HG03103 (cell line): ENCODE results near the gene GAPDH.
"Not testable (repeated sequence)": the region's sequence is repeated elsewhere in the genome, so short reads cannot be mapped to it uniquely, and the experiment has no call there.

Experiments used
- ATAC-seq: cut with Tn5 transposase; IDR thresholded peaks from one replicate; pipeline ENCODE4 v1.9.1; 2021; ENCODE audit warnings: low read depth; ENCODE audit not compliant: unreplicated experiment

GAPDH gene

DNA sequence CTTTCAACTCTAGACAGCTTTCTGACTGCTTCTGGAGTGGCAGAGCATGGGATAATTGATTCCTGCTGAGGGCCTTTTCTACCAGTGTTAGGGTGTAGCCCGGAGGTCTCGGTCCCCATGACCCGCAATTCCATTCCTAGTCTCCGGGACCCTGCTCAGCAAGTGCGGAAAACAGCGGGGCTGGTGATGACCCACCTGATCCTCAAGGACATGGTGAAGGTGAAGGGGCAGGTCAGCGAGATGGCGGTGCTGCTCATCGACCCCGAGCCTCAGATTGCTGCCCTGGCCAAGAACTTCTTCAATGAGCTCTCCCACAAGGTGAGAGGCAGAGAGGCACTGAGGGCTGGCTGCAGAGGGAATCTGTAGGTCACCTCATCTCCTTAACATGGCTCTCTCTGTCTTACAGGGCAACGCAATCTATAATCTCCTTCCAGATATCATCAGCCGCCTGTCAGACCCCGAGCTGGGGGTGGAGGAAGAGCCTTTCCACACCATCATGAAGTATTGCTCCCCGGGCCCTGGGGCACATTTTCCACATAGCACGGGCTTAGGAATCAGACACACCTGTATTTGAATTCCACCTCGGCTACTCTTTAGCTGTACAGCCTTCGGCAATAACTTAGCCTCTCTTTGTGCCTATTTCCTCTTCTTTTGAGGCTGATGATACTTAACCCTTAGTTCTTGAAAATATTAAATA, 5.6 kb upstream of the GAPDH start:
- no peak for ATAC-seq

DNA sequence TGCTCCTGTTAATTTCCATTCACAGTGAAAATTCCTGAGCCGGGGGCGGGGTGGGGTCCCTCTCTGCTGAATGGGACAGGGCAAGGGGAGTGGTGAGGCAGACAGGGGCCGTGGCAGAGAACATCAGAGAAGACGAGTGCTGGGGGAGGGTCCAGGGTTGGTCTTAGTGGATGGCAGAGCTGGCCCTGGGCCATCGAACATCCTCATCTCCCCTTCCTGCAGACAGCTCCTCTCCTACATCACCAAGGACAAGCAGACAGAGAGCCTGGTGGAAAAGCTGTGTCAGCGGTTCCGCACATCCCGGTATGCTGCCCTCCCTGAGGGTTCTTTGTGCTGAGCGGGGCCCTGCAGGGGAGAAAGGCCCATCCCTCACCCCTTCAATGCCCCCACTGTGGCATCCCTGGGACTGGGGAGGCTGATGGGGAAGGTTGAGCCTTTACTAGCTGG, 5.0 kb upstream of the GAPDH start:
- ATAC-seq: no peak

DNA sequence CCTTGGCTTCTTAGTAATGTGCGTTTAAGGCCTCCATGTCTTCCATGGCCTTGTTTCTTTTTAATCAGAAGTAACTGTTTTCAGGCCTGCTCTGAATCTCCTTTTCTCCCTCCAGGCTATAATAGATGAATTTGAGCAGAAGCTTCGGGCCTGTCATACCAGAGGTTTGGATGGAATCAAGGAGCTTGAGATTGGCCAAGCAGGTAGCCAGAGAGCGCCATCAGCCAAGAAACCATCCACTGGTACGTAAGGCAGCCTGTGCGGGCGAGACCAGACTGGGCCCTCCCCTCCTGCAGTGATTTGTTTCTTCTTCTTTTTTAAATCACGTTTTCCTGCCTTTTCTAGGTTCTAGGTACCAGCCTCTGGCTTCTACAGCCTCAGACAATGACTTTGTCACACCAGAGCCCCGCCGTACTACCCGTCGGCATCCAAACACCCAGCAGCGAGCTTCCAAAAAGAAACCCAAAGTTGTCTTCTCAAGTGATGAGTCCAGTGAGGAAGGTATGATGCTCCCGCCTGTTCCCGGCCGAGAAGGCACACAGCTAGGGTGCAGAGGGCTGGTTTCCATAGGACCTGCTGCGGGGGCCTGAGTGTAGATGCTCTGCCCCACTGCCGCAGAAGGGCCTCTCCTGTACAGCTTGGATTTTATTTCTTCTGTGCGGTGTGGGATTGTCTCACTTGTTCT, 3.6 kb upstream of the GAPDH start:
- ATAC-seq: no peak

DNA sequence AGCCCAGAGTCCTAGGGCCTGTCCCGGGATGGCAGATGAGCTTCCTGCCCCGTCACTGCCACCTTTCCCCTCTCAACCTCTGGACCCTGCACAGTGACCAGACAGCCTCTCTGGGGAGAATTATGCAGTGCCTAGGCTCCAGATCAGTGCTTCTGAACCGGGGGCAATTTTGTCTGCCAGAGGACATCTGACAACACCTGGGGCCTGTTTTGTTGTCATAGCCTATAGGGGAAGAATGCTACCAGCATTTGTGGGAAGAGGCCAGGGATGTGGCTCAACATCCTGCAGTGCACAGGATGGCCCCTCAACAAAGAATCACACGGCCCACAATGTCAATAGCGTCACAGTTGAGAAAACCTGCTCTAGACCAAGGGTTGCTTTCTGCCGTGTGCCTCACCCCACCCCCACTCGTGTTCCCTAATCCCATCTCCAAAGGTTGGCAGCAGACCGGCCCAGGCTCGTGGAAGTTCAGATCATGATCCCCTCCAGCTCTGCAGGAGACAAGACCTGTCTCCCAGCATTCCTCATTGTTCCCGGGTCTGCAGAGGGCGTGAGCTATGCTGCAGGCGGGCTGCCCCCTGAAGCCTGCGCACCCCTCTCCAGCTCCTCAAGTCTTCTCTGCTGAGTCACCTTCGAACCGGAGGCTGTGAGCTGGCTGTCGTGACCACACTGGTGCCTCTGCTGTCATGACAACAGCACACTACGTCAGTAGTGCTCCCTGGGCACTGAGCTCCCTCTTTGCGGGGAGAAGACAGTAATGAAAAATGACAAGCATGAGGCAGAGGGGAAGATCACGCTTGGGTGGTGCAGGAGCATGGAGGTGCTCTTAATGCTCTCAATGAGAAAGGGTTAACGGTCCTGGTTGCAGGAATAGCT, 2.0 kb upstream of the GAPDH start:
- ATAC-seq: no peak

DNA sequence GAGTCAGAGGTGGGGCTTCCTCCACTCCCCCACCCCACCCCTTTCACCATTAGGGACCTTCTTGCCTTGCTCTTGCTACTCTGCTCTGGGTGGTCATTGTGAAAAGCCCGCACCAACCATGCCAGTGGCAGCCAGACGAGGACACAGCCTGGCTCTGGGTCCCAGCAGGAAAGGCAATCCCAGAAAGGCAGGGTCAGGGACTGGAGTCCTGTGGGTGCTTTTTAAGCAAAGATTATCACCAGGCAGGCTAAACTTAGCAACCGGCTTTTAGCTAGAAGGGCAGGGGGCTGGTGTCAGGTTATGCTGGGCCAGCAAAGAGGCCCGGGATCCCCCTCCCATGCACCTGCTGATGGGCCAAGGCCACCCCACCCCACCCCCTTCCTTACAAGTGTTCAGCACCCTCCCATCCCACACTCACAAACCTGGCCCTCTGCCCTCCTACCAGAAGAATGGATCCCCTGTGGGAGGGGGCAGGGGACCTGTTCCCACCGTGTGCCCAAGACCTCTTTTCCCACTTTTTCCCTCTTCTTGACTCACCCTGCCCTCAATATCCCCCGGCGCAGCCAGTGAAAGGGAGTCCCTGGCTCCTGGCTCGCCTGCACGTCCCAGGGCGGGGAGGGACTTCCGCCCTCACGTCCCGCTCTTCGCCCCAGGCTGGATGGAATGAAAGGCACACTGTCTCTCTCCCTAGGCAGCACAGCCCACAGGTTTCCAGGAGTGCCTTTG, 1.2 kb upstream of the GAPDH start:
- ATAC-seq: peak; percentile 8

DNA sequence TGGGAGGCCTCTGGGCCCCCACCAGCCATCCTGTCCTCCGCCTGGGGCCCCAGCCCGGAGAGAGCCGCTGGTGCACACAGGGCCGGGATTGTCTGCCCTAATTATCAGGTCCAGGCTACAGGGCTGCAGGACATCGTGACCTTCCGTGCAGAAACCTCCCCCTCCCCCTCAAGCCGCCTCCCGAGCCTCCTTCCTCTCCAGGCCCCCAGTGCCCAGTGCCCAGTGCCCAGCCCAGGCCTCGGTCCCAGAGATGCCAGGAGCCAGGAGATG, 729 bp upstream of the GAPDH start:
- peak; percentile 1 for ATAC-seq

DNA sequence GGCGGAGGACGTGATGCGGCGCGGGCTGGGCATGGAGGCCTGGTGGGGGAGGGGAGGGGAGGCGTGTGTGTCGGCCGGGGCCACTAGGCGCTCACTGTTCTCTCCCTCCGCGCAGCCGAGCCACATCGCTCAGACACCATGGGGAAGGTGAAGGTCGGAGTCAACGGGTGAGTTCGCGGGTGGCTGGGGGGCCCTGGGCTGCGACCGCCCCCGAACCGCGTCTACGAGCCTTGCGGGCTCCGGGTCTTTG, 303 bp downstream of the GAPDH start:
- ATAC-seq: no peak

DNA sequence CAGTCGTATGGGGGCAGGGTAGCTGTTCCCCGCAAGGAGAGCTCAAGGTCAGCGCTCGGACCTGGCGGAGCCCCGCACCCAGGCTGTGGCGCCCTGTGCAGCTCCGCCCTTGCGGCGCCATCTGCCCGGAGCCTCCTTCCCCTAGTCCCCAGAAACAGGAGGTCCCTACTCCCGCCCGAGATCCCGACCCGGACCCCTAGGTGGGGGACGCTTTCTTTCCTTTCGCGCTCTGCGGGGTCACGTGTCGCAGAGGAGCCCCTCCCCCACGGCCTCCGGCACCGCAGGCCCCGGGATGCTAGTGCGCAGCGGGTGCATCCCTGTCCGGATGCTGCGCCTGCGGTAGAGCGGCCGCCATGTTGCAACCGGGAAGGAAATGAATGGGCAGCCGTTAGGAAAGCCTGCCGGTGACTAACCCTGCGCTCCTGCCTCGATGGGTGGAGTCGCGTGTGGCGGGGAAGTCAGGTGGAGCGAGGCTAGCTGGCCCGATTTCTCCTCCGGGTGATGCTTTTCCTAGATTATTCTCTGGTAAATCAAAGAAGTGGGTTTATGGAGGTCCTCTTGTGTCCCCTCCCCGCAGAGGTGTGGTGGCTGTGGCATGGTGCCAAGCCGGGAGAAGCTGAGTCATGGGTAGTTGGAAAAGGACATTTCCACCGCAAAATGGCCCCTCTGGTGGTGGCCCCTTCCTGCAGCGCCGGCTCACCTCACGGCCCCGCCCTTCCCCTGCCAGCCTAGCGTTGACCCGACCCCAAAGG, 804 bp downstream of the GAPDH start:
- ATAC-seq: no peak

DNA sequence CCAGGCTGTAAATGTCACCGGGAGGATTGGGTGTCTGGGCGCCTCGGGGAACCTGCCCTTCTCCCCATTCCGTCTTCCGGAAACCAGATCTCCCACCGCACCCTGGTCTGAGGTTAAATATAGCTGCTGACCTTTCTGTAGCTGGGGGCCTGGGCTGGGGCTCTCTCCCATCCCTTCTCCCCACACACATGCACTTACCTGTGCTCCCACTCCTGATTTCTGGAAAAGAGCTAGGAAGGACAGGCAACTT, 1.3 kb downstream of the GAPDH start:
- ATAC-seq: no peak

DNA sequence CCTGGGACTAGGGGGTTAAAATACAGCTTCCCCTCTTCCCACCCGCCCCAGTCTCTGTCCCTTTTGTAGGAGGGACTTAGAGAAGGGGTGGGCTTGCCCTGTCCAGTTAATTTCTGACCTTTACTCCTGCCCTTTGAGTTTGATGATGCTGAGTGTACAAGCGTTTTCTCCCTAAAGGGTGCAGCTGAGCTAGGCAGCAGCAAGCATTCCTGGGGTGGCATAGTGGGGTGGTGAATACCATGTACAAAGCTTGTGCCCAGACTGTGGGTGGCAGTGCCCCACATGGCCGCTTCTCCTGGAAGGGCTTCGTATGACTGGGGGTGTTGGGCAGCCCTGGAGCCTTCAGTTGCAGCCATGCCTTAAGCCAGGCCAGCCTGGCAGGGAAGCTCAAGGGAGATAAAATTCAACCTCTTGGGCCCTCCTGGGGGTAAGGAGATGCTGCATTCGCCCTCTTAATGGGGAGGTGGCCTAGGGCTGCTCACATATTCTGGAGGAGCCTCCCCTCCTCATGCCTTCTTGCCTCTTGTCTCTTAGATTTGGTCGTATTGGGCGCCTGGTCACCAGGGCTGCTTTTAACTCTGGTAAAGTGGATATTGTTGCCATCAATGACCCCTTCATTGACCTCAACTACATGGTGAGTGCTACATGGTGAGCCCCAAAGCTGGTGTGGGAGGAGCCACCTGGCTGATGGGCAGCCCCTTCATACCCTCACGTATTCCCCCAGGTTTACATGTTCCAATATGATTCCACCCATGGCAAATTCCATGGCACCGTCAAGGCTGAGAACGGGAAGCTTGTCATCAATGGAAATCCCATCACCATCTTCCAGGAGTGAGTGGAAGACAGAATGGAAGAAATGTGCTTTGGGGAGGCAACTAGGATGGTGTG, 1.9 kb downstream of the GAPDH start:
- ATAC-seq: no peak

DNA sequence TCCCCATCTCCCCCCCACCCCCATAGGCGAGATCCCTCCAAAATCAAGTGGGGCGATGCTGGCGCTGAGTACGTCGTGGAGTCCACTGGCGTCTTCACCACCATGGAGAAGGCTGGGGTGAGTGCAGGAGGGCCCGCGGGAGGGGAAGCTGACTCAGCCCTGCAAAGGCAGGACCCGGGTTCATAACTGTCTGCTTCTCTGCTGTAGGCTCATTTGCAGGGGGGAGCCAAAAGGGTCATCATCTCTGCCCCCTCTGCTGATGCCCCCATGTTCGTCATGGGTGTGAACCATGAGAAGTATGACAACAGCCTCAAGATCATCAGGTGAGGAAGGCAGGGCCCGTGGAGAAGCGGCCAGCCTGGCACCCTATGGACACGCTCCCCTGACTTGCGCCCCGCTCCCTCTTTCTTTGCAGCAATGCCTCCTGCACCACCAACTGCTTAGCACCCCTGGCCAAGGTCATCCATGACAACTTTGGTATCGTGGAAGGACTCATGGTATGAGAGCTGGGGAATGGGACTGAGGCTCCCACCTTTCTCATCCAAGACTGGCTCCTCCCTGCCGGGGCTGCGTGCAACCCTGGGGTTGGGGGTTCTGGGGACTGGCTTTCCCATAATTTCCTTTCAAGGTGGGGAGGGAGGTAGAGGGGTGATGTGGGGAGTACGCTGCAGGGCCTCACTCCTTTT, 2.7 kb downstream of the GAPDH start:
- ATAC-seq: no peak

DNA sequence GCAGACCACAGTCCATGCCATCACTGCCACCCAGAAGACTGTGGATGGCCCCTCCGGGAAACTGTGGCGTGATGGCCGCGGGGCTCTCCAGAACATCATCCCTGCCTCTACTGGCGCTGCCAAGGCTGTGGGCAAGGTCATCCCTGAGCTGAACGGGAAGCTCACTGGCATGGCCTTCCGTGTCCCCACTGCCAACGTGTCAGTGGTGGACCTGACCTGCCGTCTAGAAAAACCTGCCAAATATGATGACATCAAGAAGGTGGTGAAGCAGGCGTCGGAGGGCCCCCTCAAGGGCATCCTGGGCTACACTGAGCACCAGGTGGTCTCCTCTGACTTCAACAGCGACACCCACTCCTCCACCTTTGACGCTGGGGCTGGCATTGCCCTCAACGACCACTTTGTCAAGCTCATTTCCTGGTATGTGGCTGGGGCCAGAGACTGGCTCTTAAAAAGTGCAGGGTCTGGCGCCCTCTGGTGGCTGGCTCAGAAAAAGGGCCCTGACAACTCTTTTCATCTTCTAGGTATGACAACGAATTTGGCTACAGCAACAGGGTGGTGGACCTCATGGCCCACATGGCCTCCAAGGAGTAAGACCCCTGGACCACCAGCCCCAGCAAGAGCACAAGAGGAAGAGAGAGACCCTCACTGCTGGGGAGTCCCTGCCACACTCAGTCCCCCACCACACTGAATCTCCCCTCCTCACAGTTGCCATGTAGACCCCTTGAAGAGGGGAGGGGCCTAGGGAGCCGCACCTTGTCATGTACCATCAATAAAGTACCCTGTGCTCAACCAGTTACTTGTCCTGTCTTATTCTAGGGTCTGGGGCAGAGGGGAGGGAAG, 3.5 kb downstream of the GAPDH start:
- not testable (repeated sequence) for ATAC-seq

DNA sequence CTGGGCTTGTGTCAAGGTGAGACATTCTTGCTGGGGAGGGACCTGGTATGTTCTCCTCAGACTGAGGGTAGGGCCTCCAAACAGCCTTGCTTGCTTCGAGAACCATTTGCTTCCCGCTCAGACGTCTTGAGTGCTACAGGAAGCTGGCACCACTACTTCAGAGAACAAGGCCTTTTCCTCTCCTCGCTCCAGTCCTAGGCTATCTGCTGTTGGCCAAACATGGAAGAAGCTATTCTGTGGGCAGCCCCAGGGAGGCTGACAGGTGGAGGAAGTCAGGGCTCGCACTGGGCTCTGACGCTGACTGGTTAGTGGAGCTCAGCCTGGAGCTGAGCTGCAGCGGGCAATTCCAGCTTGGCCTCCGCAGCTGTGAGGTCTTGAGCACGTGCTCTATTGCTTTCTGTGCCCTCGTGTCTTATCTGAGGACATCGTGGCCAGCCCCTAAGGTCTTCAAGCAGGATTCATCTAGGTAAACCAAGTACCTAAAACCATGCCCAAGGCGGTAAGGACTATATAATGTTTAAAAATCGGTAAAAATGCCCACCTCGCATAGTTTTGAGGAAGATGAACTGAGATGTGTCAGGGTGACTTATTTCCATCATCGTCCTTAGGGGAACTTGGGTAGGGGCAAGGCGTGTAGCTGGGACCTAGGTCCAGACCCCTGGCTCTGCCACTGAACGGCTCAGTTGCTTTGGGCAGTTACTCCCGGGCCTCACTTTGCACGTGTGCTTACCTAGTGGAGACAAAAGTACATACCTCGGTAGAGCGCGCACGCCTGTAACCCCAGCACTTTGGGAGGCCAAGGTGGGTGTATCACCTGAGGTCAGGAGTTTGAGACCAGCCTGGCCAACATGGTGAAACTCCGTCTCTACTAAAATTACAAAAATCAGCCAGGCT, 4.3 kb downstream of the GAPDH start:
- ATAC-seq: no peak

DNA sequence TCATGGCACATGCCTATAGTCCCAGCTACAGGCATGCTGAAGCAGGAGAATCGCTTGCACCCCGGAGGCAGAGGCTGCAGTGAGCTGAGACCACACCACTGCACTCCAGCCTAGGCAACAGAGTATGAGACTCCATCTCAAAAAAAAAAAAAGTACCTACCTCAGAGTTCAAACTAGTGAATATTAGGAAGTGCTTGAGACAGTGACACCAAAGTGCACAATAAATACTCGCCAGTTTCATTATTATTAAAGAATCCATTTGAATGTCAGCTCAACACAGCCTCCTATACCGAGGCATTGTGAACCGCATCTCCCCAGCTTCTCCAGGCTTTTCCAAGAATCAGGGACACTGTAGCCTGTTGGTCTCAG, 5.0 kb downstream of the GAPDH start:
- no peak for ATAC-seq

DNA sequence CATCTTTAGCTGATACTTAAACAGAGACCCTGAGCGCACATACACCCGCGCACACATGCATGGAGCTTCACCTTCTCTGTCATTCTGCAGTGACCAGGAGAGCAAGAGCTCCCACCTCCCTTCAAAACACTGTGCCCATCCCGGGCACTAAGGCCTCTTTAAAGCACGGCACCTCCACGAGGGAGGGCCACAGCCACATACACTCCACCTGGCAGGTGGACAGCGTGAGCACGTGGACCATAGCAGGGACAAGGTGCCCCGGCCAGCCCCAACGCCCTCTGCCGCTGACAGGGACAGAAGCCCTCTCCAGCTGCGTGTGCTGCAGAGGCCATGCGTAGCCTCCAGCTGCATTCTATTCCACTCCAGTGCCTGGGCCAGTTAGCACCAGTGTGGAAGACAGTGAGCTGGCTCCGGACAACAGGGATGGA, 5.4 kb downstream of the GAPDH start:
- ATAC-seq: no peak

DNA sequence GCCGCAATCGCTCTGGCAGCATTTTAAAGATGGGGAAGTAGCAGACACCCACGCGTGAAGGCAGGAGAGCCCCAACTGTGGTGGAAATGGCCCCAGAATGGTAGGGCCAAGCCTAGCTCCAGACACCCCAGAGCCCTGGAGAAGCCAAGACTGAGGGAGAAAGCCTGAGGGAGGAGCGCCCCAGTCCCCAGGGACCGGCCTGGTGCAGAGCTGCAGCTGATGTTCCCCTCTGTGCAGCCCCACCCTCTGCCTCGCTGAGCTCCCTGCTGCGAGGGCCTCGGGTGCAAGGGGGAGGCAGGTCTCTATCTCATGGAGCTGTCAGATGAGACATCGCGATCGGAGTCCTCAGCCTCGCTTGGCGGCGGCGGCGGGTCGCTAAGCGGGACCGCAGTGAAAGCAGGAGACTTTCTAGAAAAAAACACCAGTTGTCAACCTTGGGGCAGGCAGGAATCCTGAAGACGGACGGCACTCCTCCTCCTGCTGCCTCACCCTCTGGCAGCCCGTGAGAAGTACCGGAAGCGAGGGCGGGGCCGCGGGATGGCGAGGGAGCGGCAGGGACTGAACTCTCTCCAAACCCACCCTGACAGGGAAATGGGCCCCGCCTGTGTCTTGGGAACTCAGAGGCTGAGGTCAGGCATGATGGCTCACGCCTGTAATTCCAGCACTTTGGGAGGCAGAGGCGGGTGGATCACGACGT, 6.0 kb downstream of the GAPDH start:
- no peak for ATAC-seq
